K562 (cell line): Measurements from ENCODE around the gene WASF2.

Experiments
- CTCF ChIP-seq, 3 experiments: IDR thresholded peaks in 2 of 3; conservative IDR thresholded peaks in 1 of 3; 2 replicates each; pipeline ENCODE4 v1.5.1; 2011 to 2012; ENCODE audit warnings: low read length in 3 of 3, mild to moderate bottlenecking in 3 of 3, control low read depth in 2 of 3, improper control_type of control experiment in 1 of 3, inconsistent platforms in 1 of 3, low read depth in 1 of 3, mixed read lengths in 1 of 3, moderate library complexity in 1 of 3; ENCODE audit not compliant: insufficient read depth in 2 of 3
- FOXJ3 ChIP-seq: sonication (generic); formaldehyde crosslinking; IDR thresholded peaks from 2 replicates; pipeline ENCODE4 v1.4.0; 2020; ENCODE audit warnings: mild to moderate bottlenecking, missing genetic modification reagents
- HCFC1 ChIP-seq: IDR thresholded peaks from 2 replicates; pipeline ENCODE4 v1.6.1; 2012; ENCODE audit warnings: low read depth, low read length, improper control_type of control experiment
- JUN ChIP-seq, 2 experiments: sonication (generic) in 1 of 2; formaldehyde crosslinking in 1 of 2; IDR thresholded peaks; 2 replicates each; pipeline versions ENCODE4 v1.6.1 to v1.8.0; 2012 to 2022; ENCODE audit warnings: borderline replicate concordance in 2 of 2, mild to moderate bottlenecking in 2 of 2, improper control_type of control experiment in 1 of 2, low read depth in 1 of 2, low read length in 1 of 2, missing genetic modification reagents in 1 of 2
- KDM1A ChIP-seq, 2 experiments: fragments of 450-650 bp; IDR thresholded peaks; 2 replicates each; pipeline ENCODE4 v1.6.1; 2016; ENCODE audit warnings: mild to moderate bottlenecking in 2 of 2
- MAFK ChIP-seq: IDR thresholded peaks from 2 replicates; pipeline ENCODE4 v1.6.1; 2011; ENCODE audit warnings: low read length, improper control_type of control experiment
- MAX ChIP-seq: sonication (generic); formaldehyde crosslinking; IDR thresholded peaks from 2 replicates; pipeline ENCODE4 v1.9.0; 2022; ENCODE audit warnings: mild to moderate bottlenecking, missing genetic modification reagents
- POLR2A ChIP-seq: fragments of 450-650 bp; conservative IDR thresholded peaks from 2 replicates; pipeline ENCODE4 v1.6.1; 2016
- POLR2AphosphoS5 ChIP-seq: IDR thresholded peaks from 2 replicates; pipeline ENCODE4 v1.6.1; 2011; ENCODE audit warnings: mild to moderate bottlenecking, low read depth, low read length, moderate library complexity; ENCODE audit not compliant: control insufficient read depth, insufficient read depth
- REST ChIP-seq, 2 experiments: fragments of 450-650 bp; formaldehyde crosslinking in 1 of 2; IDR thresholded peaks; 2 replicates each; pipeline versions ENCODE4 v1.4.0 to v1.6.1; 2014 to 2020; ENCODE audit warnings: mild to moderate bottlenecking in 2 of 2, borderline replicate concordance in 1 of 2, low read depth in 1 of 2
- SETDB1 ChIP-seq: IDR thresholded peaks from one replicate; pipeline ENCODE4 v1.6.1; 2012; ENCODE audit warnings: low read length, control low read depth, inconsistent platforms
- SMAD3 ChIP-seq: fragments of 450-650 bp; formaldehyde crosslinking; conservative IDR thresholded peaks from 2 replicates; pipeline ENCODE4 v1.4.0; 2020; ENCODE audit warnings: mild to moderate bottlenecking
- TAF1 ChIP-seq: IDR thresholded peaks from 2 replicates; pipeline ENCODE4 v1.6.1; 2011; ENCODE audit warnings: mild to moderate bottlenecking, low read length, moderate library complexity; ENCODE audit not compliant: insufficient read depth, control insufficient read depth, severe bottlenecking; ENCODE audit errors: extremely low read depth

GRCh38 chr1:27361044-27361402 lies 128.9 kb downstream of the WASF2 start:
- TF ChIP-seq MAFK: no peak
- TF ChIP-seq JUN (IDR thresholded peaks at IDR 0.05; ENCODE audit: borderline replicate concordance, low read depth, low read length): no peak
- no peak for TF ChIP-seq JUN (CRISPR knock-in tag; IDR thresholded peaks at IDR 0.05; ENCODE audit: borderline replicate concordance)
- TF ChIP-seq MAX (CRISPR knock-in tag): no peak
- no peak for TF ChIP-seq TAF1
- TF ChIP-seq SMAD3 (CRISPR knock-in tag): no peak
- no peak for TF ChIP-seq CTCF (IDR thresholded peaks at IDR 0.05 in 2 of 3, conservative IDR thresholded peaks at IDR 0.05 in 1 of 3; ENCODE audit: insufficient read depth in 2 of 3, low read depth in 1 of 3, low read length in 3 of 3)
- TF ChIP-seq KDM1A (IDR thresholded peaks at IDR 0.05): no peak
- TF ChIP-seq REST (IDR thresholded peaks at IDR 0.05; ENCODE audit: borderline replicate concordance): no peak
- TF ChIP-seq REST (CRISPR knock-in tag; IDR thresholded peaks at IDR 0.05; ENCODE audit: low read depth): no peak
- TF ChIP-seq SETDB1: no peak
- TF ChIP-seq FOXJ3 (CRISPR knock-in tag): no peak
- TF ChIP-seq HCFC1: no peak
- TF ChIP-seq POLR2AphosphoS5: no peak
- no peak for TF ChIP-seq POLR2A
